ENCODE measurements around the gene GNGT2. TPM values are rescaled to one million over a fixed set of nuclear protein-coding genes. Genes with fewer than 3 reads are reported as not detected.

GNGT2 gene
- total and polyA plus RNA-seq, 2 experiments from 2014 or later = not detected

DNA sequence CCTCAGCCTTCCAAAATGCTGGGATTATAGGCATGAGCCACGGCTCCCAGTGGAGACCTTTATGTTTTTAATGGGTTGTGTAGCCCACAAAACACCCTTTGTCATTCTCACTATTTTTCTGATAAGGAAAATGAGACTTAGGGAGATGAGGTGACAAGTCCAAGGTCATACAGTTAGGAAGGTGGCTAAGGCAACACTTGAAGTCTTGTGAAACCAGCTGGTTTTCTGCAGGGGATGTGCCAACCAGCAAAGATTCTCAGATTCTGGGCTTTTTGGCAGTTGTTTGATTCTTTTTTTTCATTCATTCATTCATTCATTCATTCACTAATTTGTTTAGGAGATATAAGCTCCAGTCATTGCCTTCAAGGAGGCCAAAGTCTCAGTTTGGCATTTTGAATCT lies 30.2 kb upstream of the GNGT2 start:
- Histone ChIP-seq H4K20me1 (ENCODE audit: insufficient read depth, poor library complexity, severe bottlenecking) (no peaks in the 10 kb centered on the region), H3K9me2 (replicated peaks; ENCODE audit: insufficient read depth) (no peaks in the 10 kb centered on the region), H3K4me3 (no peak overlapping the region), H3K4me2 (no peak overlapping the region), H3K27me3 (no peaks in the 10 kb centered on the region), H3K27ac (no peak overlapping the region), H2AFZ (no peak overlapping the region), H3K36me3 (replicated peaks; ENCODE audit: insufficient read depth, low read depth) (no peaks in the 10 kb centered on the region), H3K4me1 (ENCODE audit: insufficient read depth) (no peaks in the 10 kb centered on the region), H3K9me3 (ENCODE audit: low read depth) (no peaks in the 10 kb centered on the region), H3K79me2 (no peaks in the 10 kb centered on the region)
- no peak for DNase-seq (ENCODE audit: low spot score)
- no peak for TF ChIP-seq EZH2 (IDR thresholded peaks at IDR 0.05; ENCODE audit: borderline replicate concordance)
- TF ChIP-seq, protein P1, sequence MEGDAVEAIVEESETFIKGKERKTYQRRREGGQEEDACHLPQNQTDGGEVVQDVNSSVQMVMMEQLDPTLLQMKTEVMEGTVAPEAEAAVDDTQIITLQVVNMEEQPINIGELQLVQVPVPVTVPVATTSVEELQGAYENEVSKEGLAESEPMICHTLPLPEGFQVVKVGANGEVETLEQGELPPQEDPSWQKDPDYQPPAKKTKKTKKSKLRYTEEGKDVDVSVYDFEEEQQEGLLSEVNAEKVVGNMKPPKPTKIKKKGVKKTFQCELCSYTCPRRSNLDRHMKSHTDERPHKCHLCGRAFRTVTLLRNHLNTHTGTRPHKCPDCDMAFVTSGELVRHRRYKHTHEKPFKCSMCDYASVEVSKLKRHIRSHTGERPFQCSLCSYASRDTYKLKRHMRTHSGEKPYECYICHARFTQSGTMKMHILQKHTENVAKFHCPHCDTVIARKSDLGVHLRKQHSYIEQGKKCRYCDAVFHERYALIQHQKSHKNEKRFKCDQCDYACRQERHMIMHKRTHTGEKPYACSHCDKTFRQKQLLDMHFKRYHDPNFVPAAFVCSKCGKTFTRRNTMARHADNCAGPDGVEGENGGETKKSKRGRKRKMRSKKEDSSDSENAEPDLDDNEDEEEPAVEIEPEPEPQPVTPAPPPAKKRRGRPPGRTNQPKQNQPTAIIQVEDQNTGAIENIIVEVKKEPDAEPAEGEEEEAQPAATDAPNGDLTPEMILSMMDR (IDR thresholded peaks at IDR 0.05; ENCODE audit: poor library complexity) = no peak
- TF ChIP-seq EZH2phosphoT487 (IDR thresholded peaks at IDR 0.05; ENCODE audit: low read depth, severe bottlenecking, unreplicated experiment) = no peak
- 74% methylated on average over 1 of the region's 1 CpG for WGBS (ENCODE audit: low lambda C conversion rate, missing lambda C conversion rate)

DNA sequence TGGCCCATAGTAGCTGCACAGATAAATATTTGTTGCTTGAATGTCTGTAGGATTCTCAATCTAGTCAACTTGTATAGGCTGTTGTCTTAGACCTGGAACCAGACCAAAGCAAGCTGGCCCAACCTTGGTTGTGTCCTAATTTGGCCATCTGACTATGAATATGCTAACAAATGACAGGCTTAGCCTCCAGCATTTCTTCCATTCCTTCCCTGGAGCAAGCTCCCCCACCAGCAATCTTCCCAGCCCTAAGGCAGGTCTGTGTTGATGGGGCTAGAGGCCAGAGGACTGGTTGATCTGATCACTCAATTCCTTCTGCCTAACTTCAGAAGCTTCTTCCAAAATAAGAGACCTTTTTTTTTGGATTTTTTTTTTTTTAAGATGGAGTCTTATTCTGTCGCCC lies 29.6 kb upstream of the GNGT2 start:
- DNase-seq (ENCODE audit: low spot score) = no peak

DNA sequence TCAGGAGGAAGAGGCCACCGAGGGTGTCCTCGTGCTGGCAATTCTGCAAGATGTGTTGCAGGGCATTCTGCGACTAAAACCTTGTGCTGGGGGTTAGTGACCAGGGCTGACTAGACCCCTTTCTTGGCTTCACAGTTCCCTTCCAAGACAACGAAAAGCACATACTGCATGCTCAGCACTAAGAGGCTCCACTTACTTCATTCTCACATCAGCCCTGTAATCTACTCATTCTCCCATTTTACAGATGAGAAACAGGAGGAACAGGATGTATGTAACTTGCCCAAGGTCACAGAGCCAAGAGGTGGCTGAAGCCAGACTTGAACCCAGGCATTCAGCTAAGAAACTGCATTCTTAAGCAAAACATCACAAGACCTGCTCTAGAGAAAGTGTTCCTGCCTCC lies 25.5 kb upstream of the GNGT2 start:
- WGBS (ENCODE audit: low lambda C conversion rate, missing lambda C conversion rate) = 81% methylated on average over 4 of the region's 4 CpGs
- Histone ChIP-seq H3K79me2 (no peaks in the 10 kb centered on the region), H3K9me2 (replicated peaks; ENCODE audit: insufficient read depth) (no peaks in the 10 kb centered on the region), H3K4me3 (no peak overlapping the region), H3K27me3 (peaks cover 11% of the 10 kb centered on the region), H3K36me3 (replicated peaks; ENCODE audit: insufficient read depth, low read depth) (no peaks in the 10 kb centered on the region), H3K9me3 (ENCODE audit: low read depth) (no peaks in the 10 kb centered on the region), H2AFZ (no peak overlapping the region), H3K4me2 (no peak overlapping the region), H4K20me1 (ENCODE audit: insufficient read depth, poor library complexity, severe bottlenecking) (no peaks in the 10 kb centered on the region), H3K4me1 (ENCODE audit: insufficient read depth) (no peaks in the 10 kb centered on the region), H3K27ac (no peak overlapping the region)
- no peak for DNase-seq (ENCODE audit: low spot score)
- TF ChIP-seq EZH2phosphoT487 (IDR thresholded peaks at IDR 0.05; ENCODE audit: low read depth, severe bottlenecking, unreplicated experiment) (no peak), EZH2 (IDR thresholded peaks at IDR 0.05; ENCODE audit: borderline replicate concordance) (no peak)
- TF ChIP-seq, protein P1 (IDR thresholded peaks at IDR 0.05; ENCODE audit: poor library complexity) = no peak

More for the DNA sequence above, 29.6 kb upstream of the GNGT2 start:
- H3K4me3 ChIP-seq = no peak overlapping the region
- no peak overlapping the region for H3K4me2 ChIP-seq
- no peaks in the 10 kb centered on the region for H3K9me2 ChIP-seq (replicated peaks; ENCODE audit: insufficient read depth)
- H3K4me1 ChIP-seq (ENCODE audit: insufficient read depth) = no peaks in the 10 kb centered on the region
- no peaks in the 10 kb centered on the region for H4K20me1 ChIP-seq (ENCODE audit: insufficient read depth, poor library complexity, severe bottlenecking)
- 100% methylated on average over 1 of the region's 1 CpG for WGBS (ENCODE audit: low lambda C conversion rate, missing lambda C conversion rate)
- TF ChIP-seq EZH2phosphoT487 (IDR thresholded peaks at IDR 0.05; ENCODE audit: low read depth, severe bottlenecking, unreplicated experiment) (no peak), EZH2 (IDR thresholded peaks at IDR 0.05; ENCODE audit: borderline replicate concordance) (no peak)
- TF ChIP-seq, protein P1 (IDR thresholded peaks at IDR 0.05; ENCODE audit: poor library complexity) = no peak
- H3K27me3 ChIP-seq = no peaks in the 10 kb centered on the region
- no peaks in the 10 kb centered on the region for H3K36me3 ChIP-seq (replicated peaks; ENCODE audit: insufficient read depth, low read depth)
- no peak overlapping the region for H2AFZ ChIP-seq
- no peak overlapping the region for H3K27ac ChIP-seq
- no peaks in the 10 kb centered on the region for H3K9me3 ChIP-seq (ENCODE audit: low read depth)
- H3K79me2 ChIP-seq = no peaks in the 10 kb centered on the region
